A673 (cell line): Measurements from ENCODE around the gene PCSK6. TPM values are rescaled to one million over a fixed set of nuclear protein-coding genes. Genes with fewer than 3 reads are reported as not detected.
"Not testable (repeated sequence)": the region's sequence is repeated elsewhere in the genome, so short reads cannot be mapped to it uniquely, and the experiment has no call there.

Experiments used
- BruUV-seq: library from RNA; stranded (reverse); fragments of 400-500 nt; replicated peaks from 2 replicates; lab custom pipeline; 2021; lab: Mats Ljungman, UMichigan
- CTCF ChIA-PET: fragments of 300-600 bp; sonication (Branson Sonifier 250); formaldehyde crosslinking; loops from one replicate; lab custom pipeline; 2022; ENCODE audit warnings: antibody characterized with exemption; lab: Charles Lee
- POLR2A ChIA-PET: fragments of 300-600 bp; sonication (Branson Sonifier 250); formaldehyde crosslinking; loops from one replicate; lab custom pipeline; 2022; ENCODE audit warnings: antibody characterized with exemption; ENCODE audit not compliant: low non-redundant PET; lab: Charles Lee
- DNase-seq: peaks from one replicate; pipeline ENCODE4 v3.0.0-alpha.2; 2015; ENCODE audit warnings: low spot score
- H3K27ac ChIP-seq: fragments of 200-600 bp; sonication (generic); 2 replicates; pipeline ENCODE4 v1.5.1; 2016; ENCODE audit warnings: mixed run types, low read depth, mild to moderate bottlenecking, mixed read lengths, antibody characterized with exemption, low read length; ENCODE audit not compliant: poor library complexity, severe bottlenecking
- H3K27me3 ChIP-seq: fragments of 200-600 bp; sonication (generic); replicated peaks from 2 replicates; pipeline ENCODE4 v1.6.1; 2017; ENCODE audit warnings: mixed run types, low read depth, mild to moderate bottlenecking, mixed read lengths, antibody characterized with exemption, low read length; ENCODE audit not compliant: insufficient read depth, poor library complexity
- H3K36me3 ChIP-seq: fragments of 200-600 bp; sonication (generic); 2 replicates; pipeline ENCODE4 v1.6.1; 2016; ENCODE audit warnings: mixed run types, mild to moderate bottlenecking, mixed read lengths, antibody characterized with exemption, low read length; ENCODE audit not compliant: insufficient read depth, poor library complexity, severe bottlenecking
- H3K4me1 ChIP-seq: fragments of 200-600 bp; sonication (generic); 2 replicates; pipeline ENCODE4 v1.6.1; 2017; ENCODE audit warnings: mixed run types, mild to moderate bottlenecking, mixed read lengths, antibody characterized with exemption, low read length; ENCODE audit not compliant: insufficient read depth, poor library complexity, severe bottlenecking
- H3K4me3 ChIP-seq: fragments of 200-600 bp; sonication (generic); 2 replicates; pipeline ENCODE4 v1.5.1; 2016; ENCODE audit warnings: low read depth, mixed run types, mild to moderate bottlenecking, mixed read lengths, low read length; ENCODE audit not compliant: poor library complexity, severe bottlenecking
- H3K9me3 ChIP-seq: fragments of 200-600 bp; sonication (generic); 2 replicates; pipeline ENCODE4 v1.6.1; 2016; ENCODE audit warnings: mixed run types, low read depth, mild to moderate bottlenecking, mixed read lengths, antibody characterized with exemption, low read length; ENCODE audit not compliant: poor library complexity, severe bottlenecking
- CTCF ChIP-seq: fragments of 300-800, 200-600 bp; sonication (generic); conservative IDR thresholded peaks from 2 replicates; pipeline ENCODE4 v1.5.1; 2017; ENCODE audit warnings: low read depth, mild to moderate bottlenecking, antibody characterized with exemption, low read length, moderate library complexity, mixed read lengths
- EZH2 ChIP-seq: fragments of 200-600 bp; sonication (generic); IDR thresholded peaks from 2 replicates; pipeline ENCODE4 v1.6.1; 2017; ENCODE audit warnings: borderline replicate concordance, low read depth, mild to moderate bottlenecking, mixed read lengths, antibody characterized with exemption, low read length; ENCODE audit not compliant: poor library complexity, severe bottlenecking
- intact Hi-C: fragments of 100-400 bp; cut with micrococcal nuclease; formaldehyde crosslinking; loops from one replicate; pipeline ENCODE4 v1.10.0; 2022; ENCODE audit not compliant: unreplicated experiment
- total RNA-seq: library from RNA; stranded (reverse); gene quantifications from 2 replicates; pipeline ENCODE4 v1.2.3, GENCODE V29; 2021

The PCSK6 gene
- total RNA-seq, 1 experiment from 2014 or later, result 2.6 TPM

- ChIA-PET POLR2A (no interaction called here), CTCF (no interaction called here)
- H3K27me3 ChIP-seq, result no peaks in the 10 kb centered on the region
- H3K4me1 ChIP-seq, result no peaks in the 10 kb centered on the region
- TF ChIP-seq EZH2, result no peak
- no peak for TF ChIP-seq CTCF
- no peaks in the 10 kb centered on the region for H3K9me3 ChIP-seq
- DNase-seq, result no peak
- no TSS peak for BruUV-seq
- no peak overlapping the region for H3K27ac ChIP-seq
- no peaks in the 10 kb centered on the region for H3K36me3 ChIP-seq
- no peak overlapping the region for H3K4me3 ChIP-seq
- intact Hi-C loops, result no loop called here
Observed at GRCh38 chr15:101425787-101426365, 63.6 kb downstream of the PCSK6 start.

GRCh38 chr15:101424984-101425383 is 64.5 kb downstream of the PCSK6 start:
- H3K9me3 ChIP-seq, result no peaks in the 10 kb centered on the region
- BruUV-seq, result no TSS peak
- H3K4me1 ChIP-seq, result no peaks in the 10 kb centered on the region
- TF ChIP-seq EZH2, result no peak
- TF ChIP-seq CTCF, result no peak
- no peak overlapping the region for H3K27ac ChIP-seq
- H3K27me3 ChIP-seq, result no peaks in the 10 kb centered on the region
- CTCF ChIA-PET, result no interaction called here
- no peak overlapping the region for H3K4me3 ChIP-seq
- intact Hi-C loops, result no loop called here
- no peak for DNase-seq
- POLR2A ChIA-PET, result no interaction called here
- no peaks in the 10 kb centered on the region for H3K36me3 ChIP-seq

- no peak for DNase-seq
- Histone ChIP-seq H3K27me3 (no peaks in the 10 kb centered on the region), H3K36me3 (no peaks in the 10 kb centered on the region), H3K4me1 (no peaks in the 10 kb centered on the region), H3K27ac (no peak overlapping the region), H3K9me3 (no peaks in the 10 kb centered on the region), H3K4me3 (no peak overlapping the region)
- intact Hi-C loops, result no loop called here
- CTCF ChIA-PET, result no interaction called here
- TF ChIP-seq EZH2, result no peak
- no peak for TF ChIP-seq CTCF
- BruUV-seq, result no TSS peak
- POLR2A ChIA-PET, result no interaction called here
Observed at GRCh38 chr15:101420232-101420631, 69.3 kb downstream of the PCSK6 start.

GRCh38 chr15:101416475-101416874 is 73.0 kb downstream of the PCSK6 start:
- BruUV-seq, CTCF ChIA-PET, H3K27me3 ChIP-seq, H3K27ac ChIP-seq, DNase-seq, H3K9me3 ChIP-seq, H3K4me1 ChIP-seq, H3K36me3 ChIP-seq, POLR2A ChIA-PET, intact Hi-C loops, H3K4me3 ChIP-seq: not testable (repeated sequence)
